ENCODE measurements around the gene DIAPH1. TPM values are rescaled to one million over a fixed set of nuclear protein-coding genes. Genes with fewer than 3 reads are reported as not detected.

The DIAPH1 gene
- total RNA-seq, 5 donors from 2014 or later (not counting 1 experiment from before 2014, with no cell fraction given) = 190 to 271 (median 211) TPM

DNA sequence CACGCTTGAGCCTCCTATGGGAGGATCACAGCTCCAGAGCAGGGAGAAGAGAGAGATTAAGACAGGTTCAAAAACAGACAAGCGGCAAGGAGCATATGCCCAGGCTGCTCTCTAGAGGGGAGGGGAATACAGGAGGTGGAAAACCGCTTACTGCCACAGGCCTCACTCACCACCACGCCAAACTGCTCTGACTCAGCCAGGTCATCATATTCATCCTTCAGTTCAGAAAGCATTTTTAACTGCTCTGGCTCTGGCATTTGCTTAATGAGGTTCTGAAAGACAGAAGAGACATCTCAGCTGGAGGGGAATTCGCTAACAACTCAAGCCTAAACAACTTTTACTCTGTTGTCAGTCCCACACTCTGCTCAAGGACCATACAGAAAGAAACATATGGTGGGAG lies 89.8 kb downstream of the DIAPH1 start:
- Mint-ChIP-seq H3K27me3 (no peaks in the 10 kb centered on the region), H3K4me3 (no peak overlapping the region), H3K27ac (no peak overlapping the region), H3K4me1 (peaks cover 16 to 19% (median 18%) of the 10 kb centered on the region in 3 donors), H3K36me3 (peaks cover 33% of the 10 kb centered on the region), H3K9me3 (no peaks in the 10 kb centered on the region)
- DNase-seq = no peak
- CTCF ChIA-PET = interaction anchor here in 1 of 2 donors (1.6 kb wide), 1 partner anchor 35 kb away, joined by 5 read pairs; no protein-coding TSS in a partner anchor
- no peak overlapping the region for H3K4me3 ChIP-seq (ENCODE audit: control insufficient read depth in 1 of 2, extremely low read depth in 1 of 2, low read length in 1 of 2)
- H3K27ac ChIP-seq (ENCODE audit: low read length) = no peak overlapping the region
- POLR2A ChIA-PET = interaction anchor here in 1 of 2 donors (0.6 kb wide), 1 partner anchor 13 kb away, joined by 3 read pairs; no protein-coding TSS in a partner anchor
- H3K36me3 ChIP-seq (ENCODE audit: control insufficient read depth in 2 of 2, extremely low read depth in 1 of 2, insufficient read depth in 1 of 2, low read length in 1 of 2) = peaks cover 17 to 98% of the 10 kb centered on the region in 2 donors
- no peaks in the 10 kb centered on the region for H3K4me1 ChIP-seq (ENCODE audit: control insufficient read depth in 1 of 2, extremely low read depth in 1 of 2, insufficient read depth in 2 of 2, low read length in 2 of 2)
- H3K9me3 ChIP-seq = no peaks in the 10 kb centered on the region
- no peak for ATAC-seq (replicated peaks in 1 of 4)
- H3K27me3 ChIP-seq (replicated peaks in 1 of 2; ENCODE audit: control insufficient read depth in 2 of 2, extremely low read depth in 1 of 2, insufficient read depth in 2 of 2, low read length in 1 of 2) = no peaks in the 10 kb centered on the region
- 100% methylated on average over 1 of the region's 5 CpGs for WGBS (ENCODE audit: insufficient coverage)

DNA sequence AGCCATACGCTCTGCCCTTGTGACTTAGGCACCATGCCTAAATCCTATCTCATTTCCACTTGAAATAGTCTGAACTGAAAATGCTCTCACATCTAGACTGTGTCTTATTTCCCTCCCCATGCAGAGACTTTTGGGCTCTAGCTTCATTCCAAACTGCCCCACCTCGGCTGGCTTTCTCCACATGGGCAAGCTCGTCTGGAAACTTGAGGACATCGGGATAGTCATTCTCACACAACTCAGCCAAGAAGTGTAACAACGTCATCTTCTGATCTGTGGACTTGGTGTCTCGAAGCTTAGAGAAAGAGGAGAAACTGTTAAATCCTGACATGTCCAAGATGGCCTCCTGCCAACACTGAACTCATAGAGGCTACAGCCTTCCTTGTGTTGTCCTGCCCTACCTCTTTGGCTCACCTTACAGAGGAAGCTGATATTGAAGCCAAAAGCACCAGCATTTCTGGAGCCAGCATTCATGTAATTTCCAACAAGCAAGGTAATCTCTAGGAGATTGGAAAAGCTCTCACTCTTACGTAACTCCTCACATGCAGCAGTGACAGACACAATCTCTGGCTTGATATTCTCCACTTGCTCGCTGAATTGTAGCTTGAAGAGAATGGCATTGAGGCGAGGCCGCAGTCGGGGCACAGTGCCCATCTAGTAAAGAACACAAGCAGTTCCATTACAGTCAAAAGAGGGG lies 90.4 kb downstream of the DIAPH1 start:
- ATAC-seq (replicated peaks in 1 of 4) (no peak), DNase-seq (no peak)
- Histone ChIP-seq H3K36me3 (ENCODE audit: control insufficient read depth in 2 of 2, extremely low read depth in 1 of 2, insufficient read depth in 1 of 2, low read length in 1 of 2) (peaks cover 16 to 98% of the 10 kb centered on the region in 2 donors), H3K4me3 (ENCODE audit: control insufficient read depth in 1 of 2, extremely low read depth in 1 of 2, low read length in 1 of 2) (no peak overlapping the region), H3K4me1 (ENCODE audit: control insufficient read depth in 1 of 2, extremely low read depth in 1 of 2, insufficient read depth in 2 of 2, low read length in 2 of 2) (no peaks in the 10 kb centered on the region), H3K9me3 (no peaks in the 10 kb centered on the region), H3K27ac (ENCODE audit: low read length) (no peak overlapping the region), H3K27me3 (replicated peaks in 1 of 2; ENCODE audit: control insufficient read depth in 2 of 2, extremely low read depth in 1 of 2, insufficient read depth in 2 of 2, low read length in 1 of 2) (no peaks in the 10 kb centered on the region)
- Mint-ChIP-seq H3K36me3 (peaks cover 34% of the 10 kb centered on the region), H3K9me3 (no peaks in the 10 kb centered on the region), H3K27ac (peak overlapping the region in 1 of 2 donors; percentile 18), H3K27me3 (no peaks in the 10 kb centered on the region), H3K4me1 (peaks cover 16 to 18% (median 18%) of the 10 kb centered on the region in 3 donors), H3K4me3 (no peak overlapping the region)
- ChIA-PET POLR2A (interaction anchor here (0.5 to 0.6 kb wide), 2 partner anchors 13 to 14 kb away, joined by 3 read pairs; no protein-coding TSS in a partner anchor), CTCF (interaction anchor here (0.6 to 1.6 kb wide), 4 partner anchors 18 to 208 kb away, joined by 4 to 5 read pairs (median 4); partner anchors contain the start of gene TAF7 (in 1 of the 2))
- WGBS (ENCODE audit: insufficient coverage) = 100% methylated on average over 5 of the region's 11 CpGs

- CTCF ChIA-PET = interaction anchor here (0.6 to 1.6 kb wide), 4 partner anchors 37 to 207 kb away, joined by 4 to 6 read pairs (median 4); partner anchors contain the start of gene TAF7 (in 1 of the 2)
- Mint-ChIP-seq H3K27me3 (no peaks in the 10 kb centered on the region), H3K4me3 (no peak overlapping the region), H3K36me3 (peaks cover 35% of the 10 kb centered on the region), H3K4me1 (peaks cover 16 to 25% (median 24%) of the 10 kb centered on the region in 3 donors), H3K9me3 (no peaks in the 10 kb centered on the region), H3K27ac (peak overlapping the region; percentile 30 to 32)
- ATAC-seq (replicated peaks in 1 of 4) (no peak), DNase-seq (no peak)
- POLR2A ChIA-PET = interaction anchor here (0.5 to 0.7 kb wide), 3 partner anchors 111 to 297 kb away, joined by 3 to 13 read pairs (median 4); no protein-coding TSS in a partner anchor
- Histone ChIP-seq H3K9me3 (no peaks in the 10 kb centered on the region), H3K36me3 (ENCODE audit: control insufficient read depth in 2 of 2, extremely low read depth in 1 of 2, insufficient read depth in 1 of 2, low read length in 1 of 2) (peaks cover 16 to 99% of the 10 kb centered on the region in 2 donors), H3K4me1 (ENCODE audit: control insufficient read depth in 1 of 2, extremely low read depth in 1 of 2, insufficient read depth in 2 of 2, low read length in 2 of 2) (no peaks in the 10 kb centered on the region), H3K27me3 (replicated peaks in 1 of 2; ENCODE audit: control insufficient read depth in 2 of 2, extremely low read depth in 1 of 2, insufficient read depth in 2 of 2, low read length in 1 of 2) (no peaks in the 10 kb centered on the region), H3K27ac (ENCODE audit: low read length) (no peak overlapping the region), H3K4me3 (ENCODE audit: control insufficient read depth in 1 of 2, extremely low read depth in 1 of 2, low read length in 1 of 2) (no peak overlapping the region)
- 60% methylated on average over 1 of the region's 1 CpG for WGBS (ENCODE audit: insufficient coverage)
Observed at GRCh38 chr5:141527426-141527825, 91.4 kb downstream of the DIAPH1 start.

- Mint-ChIP-seq H3K4me3 (no peak overlapping the region), H3K27ac (peak overlapping the region in 1 of 2 donors; percentile 55), H3K4me1 (peaks cover 16 to 36% (median 35%) of the 10 kb centered on the region in 3 donors), H3K27me3 (no peaks in the 10 kb centered on the region), H3K9me3 (no peaks in the 10 kb centered on the region), H3K36me3 (peaks cover 50% of the 10 kb centered on the region)
- DNase-seq = no peak
- H3K9me3 ChIP-seq = no peaks in the 10 kb centered on the region
- POLR2A ChIA-PET = no interaction called here
- H3K27me3 ChIP-seq (replicated peaks in 1 of 2; ENCODE audit: control insufficient read depth in 2 of 2, extremely low read depth in 1 of 2, insufficient read depth in 2 of 2, low read length in 1 of 2) = no peaks in the 10 kb centered on the region
- no peak for ATAC-seq (replicated peaks in 1 of 4)
- peaks cover 16 to 99% of the 10 kb centered on the region in 2 donors for H3K36me3 ChIP-seq (ENCODE audit: control insufficient read depth in 2 of 2, extremely low read depth in 1 of 2, insufficient read depth in 1 of 2, low read length in 1 of 2)
- 95% methylated on average over 4 of the region's 7 CpGs for WGBS (ENCODE audit: insufficient coverage)
- CTCF ChIA-PET = interaction anchor here in 1 of 2 donors (1.5 to 2.1 kb wide), 2 partner anchors 11 to 113 kb away, joined by 3 to 6 read pairs; partner anchors contain the start of gene PCDHGA10
- H3K4me3 ChIP-seq (ENCODE audit: control insufficient read depth in 1 of 2, extremely low read depth in 1 of 2, low read length in 1 of 2) = no peak overlapping the region
- no peak overlapping the region for H3K27ac ChIP-seq (ENCODE audit: low read length)
- no peaks in the 10 kb centered on the region for H3K4me1 ChIP-seq (ENCODE audit: control insufficient read depth in 1 of 2, extremely low read depth in 1 of 2, insufficient read depth in 2 of 2, low read length in 2 of 2)
Observed at GRCh38 chr5:141525653-141526052, 93.1 kb downstream of the DIAPH1 start.

- Mint-ChIP-seq H3K4me1 (peaks cover 16 to 36% (median 35%) of the 10 kb centered on the region in 3 donors), H3K36me3 (peaks cover 57% of the 10 kb centered on the region), H3K9me3 (no peaks in the 10 kb centered on the region), H3K4me3 (no peak overlapping the region), H3K27ac (peak overlapping the region; percentile 41 to 53), H3K27me3 (no peaks in the 10 kb centered on the region)
- CTCF ChIA-PET = interaction anchor here (0.8 to 3.8 kb wide), 17 partner anchors 9 to 205 kb away, joined by 3 to 25 read pairs (median 6); partner anchors contain the start of genes PCDHGA10 (in 2 of the 2), PCDHGA12 (in 1 of the 2), PCDHGB3 (in 1 of the 2) and PCDHGB5 (in 1 of the 2)
- no peaks in the 10 kb centered on the region for H3K4me1 ChIP-seq (ENCODE audit: control insufficient read depth in 1 of 2, extremely low read depth in 1 of 2, insufficient read depth in 2 of 2, low read length in 2 of 2)
- peak overlapping the region; percentile 25 for H3K27ac ChIP-seq (ENCODE audit: low read length)
- no peaks in the 10 kb centered on the region for H3K9me3 ChIP-seq
- ATAC-seq (replicated peaks in 1 of 4) = peak; percentile 75 to 77 (median 76)
- H3K4me3 ChIP-seq (ENCODE audit: control insufficient read depth in 1 of 2, extremely low read depth in 1 of 2, low read length in 1 of 2) = no peak overlapping the region
- WGBS (ENCODE audit: insufficient coverage) = 47% methylated on average over 5 of the region's 12 CpGs
- POLR2A ChIA-PET = no interaction called here
- peaks cover 13 to 100% of the 10 kb centered on the region in 2 donors for H3K36me3 ChIP-seq (ENCODE audit: control insufficient read depth in 2 of 2, extremely low read depth in 1 of 2, insufficient read depth in 1 of 2, low read length in 1 of 2)
- peak in 27 of 35 experiments; percentile 8 to 73 (median 33) for DNase-seq
- H3K27me3 ChIP-seq (replicated peaks in 1 of 2; ENCODE audit: control insufficient read depth in 2 of 2, extremely low read depth in 1 of 2, insufficient read depth in 2 of 2, low read length in 1 of 2) = no peaks in the 10 kb centered on the region
Observed at GRCh38 chr5:141524604-141525597, 93.9 kb downstream of the DIAPH1 start.

Measured in T-cell (primary cell).